Transverse colon (tissue), 4 donors: ENCODE data around the gene DDI2.

Source experiments
- POLR2AphosphoS5 ChIP-seq, 3 donors: sonication (generic); formaldehyde crosslinking; IDR thresholded peaks; one replicate each; pipeline ENCODE4 v1.6.1; 2016; ENCODE audit warnings: antibody characterized with exemption in 3 of 3
- TF ChIP-seq, protein P1 (sequence below), 5 experiments: fragments of 200-600 bp in 3 of 5; fragments of 450-650 bp in 2 of 5; sonication (generic) in 3 of 5; IDR thresholded peaks; 1 replicate in 2 of 5; 2 replicates in 3 of 5; pipeline ENCODE4 v1.5.1; 2016 to 2017; ENCODE audit warnings: antibody characterized with exemption in 5 of 5, inconsistent platforms in 3 of 5, mild to moderate bottlenecking in 2 of 5, moderate library complexity in 1 of 5

- no peak for TF ChIP-seq POLR2AphosphoS5 (IDR thresholded peaks at IDR 0.05)
- TF ChIP-seq, protein P1, sequence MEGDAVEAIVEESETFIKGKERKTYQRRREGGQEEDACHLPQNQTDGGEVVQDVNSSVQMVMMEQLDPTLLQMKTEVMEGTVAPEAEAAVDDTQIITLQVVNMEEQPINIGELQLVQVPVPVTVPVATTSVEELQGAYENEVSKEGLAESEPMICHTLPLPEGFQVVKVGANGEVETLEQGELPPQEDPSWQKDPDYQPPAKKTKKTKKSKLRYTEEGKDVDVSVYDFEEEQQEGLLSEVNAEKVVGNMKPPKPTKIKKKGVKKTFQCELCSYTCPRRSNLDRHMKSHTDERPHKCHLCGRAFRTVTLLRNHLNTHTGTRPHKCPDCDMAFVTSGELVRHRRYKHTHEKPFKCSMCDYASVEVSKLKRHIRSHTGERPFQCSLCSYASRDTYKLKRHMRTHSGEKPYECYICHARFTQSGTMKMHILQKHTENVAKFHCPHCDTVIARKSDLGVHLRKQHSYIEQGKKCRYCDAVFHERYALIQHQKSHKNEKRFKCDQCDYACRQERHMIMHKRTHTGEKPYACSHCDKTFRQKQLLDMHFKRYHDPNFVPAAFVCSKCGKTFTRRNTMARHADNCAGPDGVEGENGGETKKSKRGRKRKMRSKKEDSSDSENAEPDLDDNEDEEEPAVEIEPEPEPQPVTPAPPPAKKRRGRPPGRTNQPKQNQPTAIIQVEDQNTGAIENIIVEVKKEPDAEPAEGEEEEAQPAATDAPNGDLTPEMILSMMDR (IDR thresholded peaks at IDR 0.05) = no peak
Measured at GRCh38 chr1:15707239-15707925, 90.1 kb downstream of the DDI2 start.
